Immature natural killer cell (primary cell): ENCODE data around the gene DPY19L1. TPM values are rescaled to one million over a fixed set of nuclear protein-coding genes. Genes with fewer than 3 reads are reported as not detected.
"Not testable (repeated sequence)": the region's sequence is repeated elsewhere in the genome, so short reads cannot be mapped to it uniquely, and the experiment has no call there.

Experiments used
- DNase-seq, 3 donors: peaks; one replicate each; pipeline ENCODE4 v3.0.0; 2022; ENCODE audit warnings: mixed read lengths in 1 of 3
- H3K27ac Mint-ChIP-seq, 6 donors: one replicate each; pipeline ENCODE4 v1.8.0; 2020; ENCODE audit warnings: mixed read lengths in 6 of 6, mild to moderate bottlenecking in 5 of 6, inconsistent platforms in 4 of 6, moderate library complexity in 3 of 6
- H3K27me3 Mint-ChIP-seq, 3 donors: one replicate each; pipeline ENCODE4 v1.8.0; 2020 to 2021; ENCODE audit warnings: low read depth in 3 of 3, mild to moderate bottlenecking in 3 of 3, mixed read lengths in 3 of 3, moderate library complexity in 3 of 3, inconsistent platforms in 1 of 3
- H3K36me3 Mint-ChIP-seq, 3 donors: one replicate each; pipeline ENCODE4 v1.8.0; 2020; ENCODE audit warnings: mixed read lengths in 3 of 3, inconsistent platforms in 2 of 3, mild to moderate bottlenecking in 2 of 3
- H3K4me1 Mint-ChIP-seq, 2 donors: one replicate each; pipeline ENCODE4 v1.8.0; 2020; ENCODE audit warnings: inconsistent platforms in 2 of 2, mild to moderate bottlenecking in 2 of 2, mixed read lengths in 2 of 2, moderate library complexity in 1 of 2
- H3K4me3 Mint-ChIP-seq, 5 donors: one replicate each; pipeline ENCODE4 v1.8.0; 2020; ENCODE audit warnings: mild to moderate bottlenecking in 5 of 5, mixed read lengths in 5 of 5, inconsistent platforms in 3 of 5, moderate library complexity in 3 of 5
- H3K9me3 Mint-ChIP-seq, 6 donors: one replicate each; pipeline ENCODE4 v1.8.0; 2020; ENCODE audit warnings: mild to moderate bottlenecking in 6 of 6, mixed read lengths in 6 of 6, inconsistent platforms in 4 of 6, moderate library complexity in 3 of 6
- polyA plus RNA-seq, 3 donors: library from polyadenylated mRNA; unstranded; fragments of 300-500 nt; fragmentation: Illumina TruSeq; gene quantifications; one replicate each; pipeline ENCODE4 v1.2.3, GENCODE V29; 2021

DPY19L1 gene
- polyA plus RNA-seq, 3 donors from 2014 or later, result 1.6 to 2.5 (median 1.8) TPM

DNA sequence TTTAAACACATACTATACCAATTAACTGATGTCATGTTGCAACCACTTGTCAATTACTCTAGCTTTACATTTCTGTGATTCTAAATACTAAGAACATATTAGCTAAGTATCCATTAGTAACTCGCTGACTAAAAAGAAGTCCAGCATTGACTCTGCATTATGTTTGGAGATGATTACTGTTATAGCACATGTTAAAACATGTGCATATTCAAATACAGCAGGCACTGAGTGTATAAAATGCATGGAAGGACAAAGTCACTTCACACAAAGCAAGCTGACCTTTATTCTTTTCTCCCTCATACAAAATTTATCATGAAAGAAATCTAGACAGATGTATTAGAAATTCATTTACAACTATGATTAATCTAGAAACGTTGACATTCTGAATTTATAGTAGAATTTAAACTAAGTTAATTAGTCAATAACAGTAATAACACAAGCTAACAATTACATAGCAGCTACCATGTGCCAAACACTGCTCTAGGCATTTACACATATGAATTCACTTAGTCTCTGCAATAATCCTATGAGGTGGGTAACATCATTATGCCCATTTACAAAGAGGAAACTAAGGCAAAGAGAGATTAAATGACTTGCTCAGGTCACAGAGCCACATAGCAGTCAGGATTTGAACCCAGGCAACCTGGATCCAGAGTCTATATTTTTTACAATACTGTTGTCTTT, 48.7 kb downstream of the DPY19L1 start:
- H3K36me3 Mint-ChIP-seq, H3K27me3 Mint-ChIP-seq, DNase-seq, H3K4me3 Mint-ChIP-seq, H3K9me3 Mint-ChIP-seq, H3K27ac Mint-ChIP-seq: not testable (repeated sequence)
- H3K4me1 Mint-ChIP-seq, result peaks cover 10 to 27% of the 10 kb centered on the region in 2 donors

DNA sequence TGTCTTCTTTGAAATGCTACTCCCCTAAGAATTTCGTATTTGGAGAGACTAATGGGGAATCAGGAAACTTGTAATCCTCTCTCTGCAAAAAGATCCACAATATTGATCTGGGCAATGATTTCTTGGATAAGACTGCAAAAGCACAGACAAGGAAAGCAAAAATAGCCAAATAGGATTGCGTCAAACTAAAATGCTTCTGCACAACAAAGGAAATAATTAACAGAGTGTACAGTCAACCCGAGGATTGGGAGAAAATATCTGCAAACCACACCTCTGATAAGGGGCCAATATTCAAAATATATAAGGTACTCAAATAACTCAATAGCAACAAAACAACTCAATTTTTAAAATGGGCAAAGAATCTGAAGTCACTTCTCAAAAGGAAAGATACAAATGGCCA, 52.1 kb downstream of the DPY19L1 start:
- H3K4me1 Mint-ChIP-seq, H3K9me3 Mint-ChIP-seq, DNase-seq, H3K27me3 Mint-ChIP-seq, H3K4me3 Mint-ChIP-seq: not testable (repeated sequence)
- peak overlapping the region in 1 of 6 donors; percentile 7 for H3K27ac Mint-ChIP-seq
- H3K36me3 Mint-ChIP-seq, result peaks cover 0 to 17% (median 7%) of the 10 kb centered on the region in 3 donors

DNA sequence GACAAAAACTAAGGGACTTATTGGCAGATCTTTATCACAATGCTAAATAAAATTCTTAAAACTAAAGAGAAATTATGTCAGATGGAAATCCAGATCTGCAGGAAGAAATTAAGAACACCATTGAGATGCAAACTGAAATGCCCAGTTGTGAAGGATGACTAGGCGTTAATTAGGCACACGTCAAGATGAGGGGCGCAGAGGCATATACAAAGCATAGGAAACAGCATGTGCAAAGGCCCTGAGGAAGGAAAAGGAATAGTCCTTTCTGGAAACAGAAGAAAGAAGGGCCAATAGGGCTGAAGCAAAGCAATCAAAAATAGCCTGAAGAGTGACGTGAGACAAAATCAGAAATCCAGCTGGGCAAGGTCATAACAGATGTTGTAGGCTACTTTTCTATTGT, 53.1 kb downstream of the DPY19L1 start:
- H3K4me3 Mint-ChIP-seq, H3K27ac Mint-ChIP-seq, DNase-seq, H3K27me3 Mint-ChIP-seq, H3K9me3 Mint-ChIP-seq: not testable (repeated sequence)
- peaks cover 4 to 12% of the 10 kb centered on the region in 2 donors for H3K4me1 Mint-ChIP-seq
- H3K36me3 Mint-ChIP-seq, result peaks cover 0 to 17% (median 7%) of the 10 kb centered on the region in 3 donors

DNA sequence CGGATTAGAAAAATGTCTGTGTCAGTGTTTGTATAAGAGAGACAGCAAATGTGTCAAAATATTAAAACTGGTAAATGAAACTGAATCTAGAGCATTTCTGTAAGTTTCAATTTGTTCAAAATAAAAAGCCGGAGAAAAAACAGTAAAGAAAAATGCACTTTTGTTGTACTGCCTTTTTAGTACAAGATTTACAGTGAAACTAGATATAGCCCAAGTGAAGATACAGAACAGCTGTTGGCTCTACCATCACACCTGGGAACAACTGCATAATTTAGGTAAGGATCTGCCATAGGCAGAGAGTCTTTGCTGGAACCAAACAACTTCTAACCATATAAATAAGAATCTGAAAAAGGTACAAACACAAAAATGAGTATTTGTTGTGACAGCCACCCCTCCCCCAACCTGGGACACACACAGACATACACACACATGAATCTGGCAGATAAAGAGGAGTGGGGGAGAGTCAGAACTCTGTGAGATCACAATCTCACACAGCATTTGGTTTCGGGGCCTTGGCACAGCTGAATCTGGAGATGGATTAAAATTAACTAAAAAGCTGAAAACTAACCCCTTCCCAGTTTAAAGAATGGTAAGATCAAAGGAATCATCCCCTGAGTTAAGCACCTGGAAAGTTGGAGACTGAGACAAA, 54.8 kb downstream of the DPY19L1 start:
- Mint-ChIP-seq H3K27me3 (no peaks in the 10 kb centered on the region), H3K36me3 (peaks cover 0 to 17% (median 7%) of the 10 kb centered on the region in 3 donors), H3K4me3 (no peak overlapping the region), H3K27ac (no peak overlapping the region), H3K9me3 (peaks cover 0 to 1% (median 0%) of the 10 kb centered on the region in 6 donors), H3K4me1 (peaks cover 4 to 17% of the 10 kb centered on the region in 2 donors)
- DNase-seq, result no peak

- H3K36me3 Mint-ChIP-seq, result peaks cover 0 to 17% (median 4%) of the 10 kb centered on the region in 3 donors
Measured at GRCh38 chr7:34979124-34979523, 58.2 kb downstream of the DPY19L1 start.

DNA sequence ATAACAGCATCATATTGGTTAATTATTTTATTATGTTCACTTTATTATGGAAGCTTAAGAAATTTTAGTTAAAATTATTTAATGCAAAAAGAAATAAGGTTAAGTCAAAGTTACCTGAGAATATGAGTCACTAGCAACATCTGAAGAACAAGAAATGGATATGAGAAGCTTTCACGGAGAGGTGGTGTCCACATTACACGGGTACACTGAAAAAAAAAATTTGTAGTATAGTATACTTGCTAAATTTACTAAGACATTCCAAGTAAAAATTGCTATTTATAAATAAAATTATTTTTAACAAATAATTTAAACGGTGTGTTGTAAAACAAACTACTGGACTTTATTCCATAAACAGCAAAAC, 63.9 kb downstream of the DPY19L1 start:
- Mint-ChIP-seq H3K27ac (no peak overlapping the region), H3K9me3 (no peaks in the 10 kb centered on the region), H3K4me3 (no peak overlapping the region), H3K36me3 (peaks cover 19 to 25% (median 22%) of the 10 kb centered on the region in 3 donors), H3K4me1 (no peaks in the 10 kb centered on the region), H3K27me3 (no peaks in the 10 kb centered on the region)
- DNase-seq, result no peak

More at GRCh38 chr7:34979124-34979523, 58.2 kb downstream of the DPY19L1 start:
- peaks cover 2 to 17% of the 10 kb centered on the region in 2 donors for H3K4me1 Mint-ChIP-seq
- H3K9me3 Mint-ChIP-seq, H3K27me3 Mint-ChIP-seq, H3K27ac Mint-ChIP-seq, DNase-seq, H3K4me3 Mint-ChIP-seq: not testable (repeated sequence)

DNA sequence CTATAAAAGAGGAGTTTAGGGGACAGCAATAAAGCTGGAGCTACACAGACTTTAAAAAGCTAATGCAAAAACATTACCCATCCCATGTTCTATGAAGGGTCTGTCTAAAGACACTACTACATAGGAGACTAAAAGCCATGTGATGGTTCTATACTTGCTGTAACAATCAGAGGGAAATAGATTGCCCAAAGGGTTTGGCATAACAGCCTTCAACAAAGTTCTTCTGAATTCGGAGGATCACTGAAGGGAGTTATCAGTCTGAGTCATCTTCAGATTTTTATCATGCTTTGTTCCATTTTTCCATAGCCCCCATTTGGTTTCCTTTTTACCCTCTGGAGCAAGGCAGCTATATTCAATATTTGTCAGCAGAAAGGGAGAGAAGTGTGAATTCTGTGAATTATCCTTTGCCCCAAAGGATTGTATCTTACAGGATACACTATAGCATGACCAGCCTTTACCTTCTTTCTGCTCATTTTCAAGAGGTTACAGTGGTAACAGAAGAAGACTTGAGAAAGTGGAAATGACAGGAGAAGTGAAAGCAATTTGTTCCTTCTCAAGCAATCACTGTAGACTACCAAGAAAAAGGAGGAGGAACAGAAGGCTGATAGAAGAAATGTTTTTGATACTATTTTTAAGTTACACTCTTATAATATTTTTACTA, 64.4 kb downstream of the DPY19L1 start:
- not testable (repeated sequence) for H3K4me1 Mint-ChIP-seq, H3K27me3 Mint-ChIP-seq, H3K4me3 Mint-ChIP-seq, H3K27ac Mint-ChIP-seq, DNase-seq, H3K9me3 Mint-ChIP-seq
- peaks cover 19 to 25% (median 22%) of the 10 kb centered on the region in 3 donors for H3K36me3 Mint-ChIP-seq

DNA sequence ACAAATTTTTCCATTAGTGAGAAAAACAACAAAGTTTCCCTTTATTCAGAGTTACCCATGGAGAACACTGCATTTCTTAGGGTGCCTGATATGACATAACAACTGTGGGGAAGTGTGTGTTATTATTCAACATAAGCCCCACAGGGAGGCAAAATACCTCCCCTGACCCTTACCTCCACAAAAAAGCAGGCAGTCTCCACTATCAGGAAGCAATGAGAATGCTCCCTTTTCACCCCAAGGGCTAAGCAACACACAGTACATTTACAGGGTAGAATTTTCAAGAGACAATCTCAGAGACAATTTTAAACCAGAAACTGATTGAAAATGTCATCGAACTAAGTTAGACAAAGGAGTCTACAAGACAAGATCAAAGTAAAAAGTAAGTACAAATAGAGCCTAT, 69.5 kb downstream of the DPY19L1 start:
- not testable (repeated sequence) for H3K4me1 Mint-ChIP-seq, H3K27me3 Mint-ChIP-seq, H3K4me3 Mint-ChIP-seq, H3K27ac Mint-ChIP-seq, DNase-seq, H3K9me3 Mint-ChIP-seq
- H3K36me3 Mint-ChIP-seq, result peaks cover 21 to 32% (median 28%) of the 10 kb centered on the region in 3 donors

GRCh38 chr7:34966504-34966903, 70.8 kb downstream of the DPY19L1 start:
- H3K4me3 Mint-ChIP-seq, H3K4me1 Mint-ChIP-seq, H3K27ac Mint-ChIP-seq, H3K9me3 Mint-ChIP-seq, H3K27me3 Mint-ChIP-seq, DNase-seq: not testable (repeated sequence)
- H3K36me3 Mint-ChIP-seq, result peaks cover 14 to 30% (median 26%) of the 10 kb centered on the region in 3 donors

DNA sequence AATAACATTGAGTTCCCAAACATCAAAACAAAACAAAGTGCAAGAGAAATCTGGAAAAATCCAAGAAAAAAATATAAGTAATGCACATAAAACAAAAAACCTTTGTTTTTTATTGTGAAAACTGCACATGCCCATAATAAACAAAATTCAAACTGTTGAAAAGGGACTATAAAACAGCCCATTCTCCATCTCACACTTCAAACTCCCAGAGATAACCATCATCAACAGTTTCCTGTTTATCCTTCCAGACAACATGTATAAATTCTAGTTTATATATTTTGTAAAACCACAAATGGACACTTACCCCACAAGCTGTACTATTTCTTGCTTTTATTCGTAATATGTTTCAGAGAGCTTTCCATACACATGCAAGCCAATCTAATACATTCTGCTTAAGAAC, 79.3 kb downstream of the DPY19L1 start:
- H3K27ac Mint-ChIP-seq, result peak overlapping the region in 1 of 6 donors; percentile 34
- no peak overlapping the region for H3K4me3 Mint-ChIP-seq
- H3K36me3 Mint-ChIP-seq, result peaks cover 6 to 30% (median 26%) of the 10 kb centered on the region in 3 donors
- H3K9me3 Mint-ChIP-seq, result no peaks in the 10 kb centered on the region
- peaks cover 12 to 20% of the 10 kb centered on the region in 2 donors for H3K4me1 Mint-ChIP-seq
- no peak for DNase-seq
- peaks cover 0 to 3% (median 0%) of the 10 kb centered on the region in 3 donors for H3K27me3 Mint-ChIP-seq

- Mint-ChIP-seq H3K4me1 (peaks cover 6 to 8% of the 10 kb centered on the region in 2 donors), H3K27ac (peak overlapping the region in 1 of 6 donors; percentile 15), H3K27me3 (peaks cover 0 to 2% (median 0%) of the 10 kb centered on the region in 3 donors), H3K36me3 (peaks cover 14 to 27% (median 18%) of the 10 kb centered on the region in 3 donors), H3K9me3 (no peaks in the 10 kb centered on the region), H3K4me3 (no peak overlapping the region)
- DNase-seq, result no peak
Measured at GRCh38 chr7:34952822-34953221, 84.5 kb downstream of the DPY19L1 start.

GRCh38 chr7:34949361-34949760, 87.9 kb downstream of the DPY19L1 start:
- H3K4me1 Mint-ChIP-seq, result no peaks in the 10 kb centered on the region
- H3K4me3 Mint-ChIP-seq, result no peak overlapping the region
- no peak for DNase-seq
- peaks cover 18 to 28% (median 18%) of the 10 kb centered on the region in 3 donors for H3K36me3 Mint-ChIP-seq
- no peaks in the 10 kb centered on the region for H3K9me3 Mint-ChIP-seq
- H3K27me3 Mint-ChIP-seq, result peaks cover 0 to 3% (median 0%) of the 10 kb centered on the region in 3 donors
- no peak overlapping the region for H3K27ac Mint-ChIP-seq

DNA sequence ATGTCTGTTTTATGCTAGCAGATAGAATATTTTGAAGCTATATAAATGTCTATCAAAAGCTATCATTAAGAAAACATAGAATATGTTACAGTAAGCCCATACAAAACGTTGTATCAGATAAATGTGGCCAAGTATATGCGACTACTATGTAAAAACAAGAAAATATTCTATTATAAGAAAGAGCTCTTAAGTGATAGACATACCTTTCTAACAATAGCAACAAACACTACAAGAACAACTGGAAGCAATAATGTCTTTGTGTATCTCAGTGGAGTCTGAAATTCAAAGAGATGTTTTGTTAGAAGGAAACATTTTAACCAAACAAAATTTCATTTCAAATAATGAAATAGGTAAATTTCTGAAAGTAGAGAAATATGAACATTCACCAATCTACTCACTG, 89.9 kb downstream of the DPY19L1 start:
- H3K4me1 Mint-ChIP-seq, H3K4me3 Mint-ChIP-seq, H3K9me3 Mint-ChIP-seq, H3K27ac Mint-ChIP-seq, DNase-seq, H3K27me3 Mint-ChIP-seq: not testable (repeated sequence)
- peaks cover 20 to 25% (median 24%) of the 10 kb centered on the region in 3 donors for H3K36me3 Mint-ChIP-seq

GRCh38 chr7:34946486-34946885, 90.8 kb downstream of the DPY19L1 start:
- Mint-ChIP-seq H3K4me3 (no peak overlapping the region), H3K9me3 (no peaks in the 10 kb centered on the region), H3K4me1 (no peaks in the 10 kb centered on the region), H3K36me3 (peaks cover 19 to 22% (median 20%) of the 10 kb centered on the region in 3 donors), H3K27ac (no peak overlapping the region), H3K27me3 (peaks cover 0 to 4% (median 0%) of the 10 kb centered on the region in 3 donors)
- DNase-seq, result no peak
